ENCODE data around the gene IGFBP6. TPM values are rescaled to one million over a fixed set of nuclear protein-coding genes. Genes with fewer than 3 reads are reported as not detected.
A peak's percentile ranks its signal among the peaks of the same experiment; 100 is the strongest.
"Not testable (repeated sequence)": the region's sequence is repeated elsewhere in the genome, so short reads cannot be mapped to it uniquely, and the experiment has no call there.

IGFBP6 gene
- polyA plus RNA-seq, 4 donors = 3.4 to 135 (median 7.1) TPM

DNA sequence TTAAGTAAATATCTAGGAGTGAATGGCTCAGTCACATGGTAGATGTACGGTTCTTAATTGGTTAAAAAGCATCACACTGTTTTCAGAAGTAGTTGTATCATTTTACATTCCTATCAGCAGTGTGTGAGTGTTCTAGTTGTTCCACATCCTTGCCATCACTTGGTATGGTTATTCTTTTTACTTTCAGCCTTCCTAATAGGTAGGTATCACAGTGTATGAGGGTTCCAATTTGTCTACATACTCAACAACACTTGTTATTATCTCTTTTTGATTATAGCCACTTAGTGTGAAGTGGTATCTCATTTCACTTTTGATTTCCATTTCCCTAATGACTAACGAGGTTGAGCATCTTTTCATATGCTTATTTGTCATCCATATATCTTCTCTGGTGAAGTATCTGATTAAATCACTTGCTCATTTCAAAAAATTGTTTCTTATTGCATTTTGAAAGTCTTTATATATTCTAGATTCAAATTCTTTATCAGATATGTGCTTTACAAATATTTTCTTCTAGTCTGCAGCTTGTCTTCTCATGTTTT is 14.8 kb upstream of the IGFBP6 start:
- Histone ChIP-seq H3K27me3 (ENCODE audit: control insufficient read depth in 3 of 3, insufficient read depth in 3 of 3, low read length in 3 of 3) (no peaks in the 10 kb centered on the region), H3K4me1 (ENCODE audit: control insufficient read depth in 3 of 3, insufficient read depth in 2 of 3, low read depth in 1 of 3, low read length in 2 of 3) (peaks cover 0 to 5% (median 0%) of the 10 kb centered on the region in 3 donors), H3K27ac (ENCODE audit: low read depth in 1 of 3, low read length in 2 of 3) (no peak overlapping the region), H3K36me3 (ENCODE audit: control insufficient read depth in 3 of 3, insufficient read depth in 2 of 3, low read depth in 1 of 3, low read length in 3 of 3) (peaks cover 0 to 3% (median 0%) of the 10 kb centered on the region in 3 donors), H3K9me3 (ENCODE audit: control insufficient read depth in 2 of 2, insufficient read depth in 1 of 2, low read depth in 1 of 2, low read length in 1 of 2) (peaks cover 0 to 4% of the 10 kb centered on the region in 2 donors), H3K4me3 (ENCODE audit: low read depth in 1 of 3, low read length in 3 of 3) (no peak overlapping the region)
- FAIRE-seq (no peak), DNase-seq (no peak)
- WGBS, 3 donors = 28 to 54% (median 41%) methylated on average over 2 of the region's 2 CpGs

DNA sequence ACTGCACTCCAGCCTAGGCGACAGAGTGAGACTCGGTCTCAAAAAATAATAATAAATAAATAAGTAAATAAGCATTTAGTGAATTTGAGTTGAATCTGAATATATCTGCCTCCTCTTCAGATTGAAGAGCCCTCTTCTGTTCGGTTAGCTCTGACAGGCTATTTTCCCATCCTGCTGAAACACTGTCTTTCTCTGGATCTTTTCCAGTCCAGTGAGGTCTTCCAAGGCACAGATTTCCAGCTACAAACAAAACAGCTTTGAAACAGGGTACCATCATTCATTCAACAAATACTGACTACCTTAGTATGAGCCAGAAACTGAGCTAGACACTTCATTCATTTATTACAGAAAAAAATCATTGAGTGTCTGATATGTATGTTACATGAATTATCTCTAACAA is 11.1 kb upstream of the IGFBP6 start:
- no peak for FAIRE-seq
- Histone ChIP-seq H3K4me1 (ENCODE audit: control insufficient read depth in 3 of 3, insufficient read depth in 2 of 3, low read depth in 1 of 3, low read length in 2 of 3) (no peaks in the 10 kb centered on the region), H3K4me3 (ENCODE audit: low read depth in 1 of 3, low read length in 3 of 3) (no peak overlapping the region), H3K27ac (ENCODE audit: low read depth in 1 of 3, low read length in 2 of 3) (no peak overlapping the region), H3K9me3 (ENCODE audit: control insufficient read depth in 2 of 2, insufficient read depth in 1 of 2, low read depth in 1 of 2, low read length in 1 of 2) (peaks cover 0 to 4% of the 10 kb centered on the region in 2 donors), H3K27me3 (ENCODE audit: control insufficient read depth in 3 of 3, insufficient read depth in 3 of 3, low read length in 3 of 3) (no peaks in the 10 kb centered on the region), H3K36me3 (ENCODE audit: control insufficient read depth in 3 of 3, insufficient read depth in 2 of 3, low read depth in 1 of 3, low read length in 3 of 3) (no peaks in the 10 kb centered on the region)
- 77 to 92% (median 82%) methylated on average over 3 of the region's 3 CpGs for WGBS, 3 donors
- no peak for DNase-seq

DNA sequence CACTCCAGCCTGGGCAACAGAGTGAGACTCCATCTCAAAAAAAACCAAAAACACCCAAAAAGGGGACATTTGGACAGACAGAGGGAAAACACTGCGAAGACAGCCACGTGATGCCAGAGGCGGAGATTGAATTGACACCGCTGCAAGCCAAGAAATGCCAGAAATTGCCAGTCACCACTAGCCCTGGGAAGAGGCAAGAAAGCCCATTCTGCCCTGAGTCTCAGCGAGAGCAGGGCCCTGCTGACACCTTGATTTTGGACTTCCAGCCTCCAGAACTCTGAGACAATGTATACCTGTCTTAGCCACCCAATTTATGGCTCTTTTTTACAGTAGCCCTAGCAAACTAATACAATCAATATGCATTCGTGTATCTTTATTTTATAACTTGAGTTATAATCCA is 7.4 kb upstream of the IGFBP6 start:
- FAIRE-seq (no peak), DNase-seq (no peak)
- Histone ChIP-seq H3K4me1 (ENCODE audit: control insufficient read depth in 3 of 3, insufficient read depth in 2 of 3, low read depth in 1 of 3, low read length in 2 of 3) (peaks cover 0 to 5% (median 2%) of the 10 kb centered on the region in 3 donors), H3K27ac (ENCODE audit: low read depth in 1 of 3, low read length in 2 of 3) (no peak overlapping the region), H3K36me3 (ENCODE audit: control insufficient read depth in 3 of 3, insufficient read depth in 2 of 3, low read depth in 1 of 3, low read length in 3 of 3) (no peaks in the 10 kb centered on the region), H3K27me3 (ENCODE audit: control insufficient read depth in 3 of 3, insufficient read depth in 3 of 3, low read length in 3 of 3) (no peaks in the 10 kb centered on the region), H3K4me3 (ENCODE audit: low read depth in 1 of 3, low read length in 3 of 3) (no peak overlapping the region), H3K9me3 (ENCODE audit: control insufficient read depth in 2 of 2, insufficient read depth in 1 of 2, low read depth in 1 of 2, low read length in 1 of 2) (no peaks in the 10 kb centered on the region)
- 93 to 94% (median 94%) methylated on average over 6 of the region's 6 CpGs for WGBS, 3 donors

DNA sequence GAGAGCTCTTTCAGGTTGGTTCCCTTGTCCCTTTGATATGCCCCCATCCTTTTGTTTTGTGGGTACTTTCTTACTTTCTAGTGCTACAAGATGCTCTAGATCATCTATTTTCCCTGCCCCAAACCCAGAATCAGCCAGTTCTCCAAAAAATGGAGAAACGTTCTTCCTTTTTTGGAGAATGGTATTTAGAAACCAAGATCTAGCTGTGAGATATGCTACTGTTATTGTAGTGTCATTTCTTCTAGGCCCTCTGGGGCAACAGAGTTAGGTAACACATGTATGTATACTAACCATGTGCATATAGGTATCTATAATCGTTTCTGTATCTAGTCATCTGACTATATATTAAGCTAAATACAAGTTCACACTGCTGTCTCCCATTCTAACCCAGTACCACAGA is 6.9 kb upstream of the IGFBP6 start:
- Histone ChIP-seq H3K4me1 (ENCODE audit: control insufficient read depth in 3 of 3, insufficient read depth in 2 of 3, low read depth in 1 of 3, low read length in 2 of 3) (peaks cover 0 to 5% (median 2%) of the 10 kb centered on the region in 3 donors), H3K27ac (ENCODE audit: low read depth in 1 of 3, low read length in 2 of 3) (no peak overlapping the region), H3K4me3 (ENCODE audit: low read depth in 1 of 3, low read length in 3 of 3) (no peak overlapping the region), H3K27me3 (ENCODE audit: control insufficient read depth in 3 of 3, insufficient read depth in 3 of 3, low read length in 3 of 3) (no peaks in the 10 kb centered on the region), H3K9me3 (ENCODE audit: control insufficient read depth in 2 of 2, insufficient read depth in 1 of 2, low read depth in 1 of 2, low read length in 1 of 2) (no peaks in the 10 kb centered on the region), H3K36me3 (ENCODE audit: control insufficient read depth in 3 of 3, insufficient read depth in 2 of 3, low read depth in 1 of 3, low read length in 3 of 3) (no peaks in the 10 kb centered on the region)
- no peak for DNase-seq
- FAIRE-seq = no peak
- WGBS, 3 donors = 52 to 68% (median 53%) methylated on average over 2 of the region's 2 CpGs

DNA sequence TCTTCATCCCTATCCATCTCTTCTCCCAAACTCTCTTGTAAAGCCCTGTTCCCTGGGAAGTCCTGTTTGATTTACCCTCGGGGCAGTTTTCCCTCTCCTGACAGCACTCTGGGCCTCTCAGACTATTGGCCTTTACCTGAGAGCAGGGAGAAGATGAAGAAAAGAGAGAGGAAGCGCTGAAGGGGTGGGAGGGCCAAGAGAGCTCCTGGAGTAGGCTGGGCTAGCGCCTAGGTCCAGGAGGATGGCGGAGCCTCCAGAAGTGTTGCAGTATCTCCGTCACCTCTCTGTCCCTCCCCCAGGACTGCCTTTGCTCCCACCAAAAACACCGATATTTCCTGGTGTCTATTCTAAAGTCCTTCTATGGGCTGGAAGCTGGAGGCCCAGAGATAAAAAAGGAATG is 5.7 kb upstream of the IGFBP6 start:
- H3K9me3 ChIP-seq (ENCODE audit: control insufficient read depth in 2 of 2, insufficient read depth in 1 of 2, low read depth in 1 of 2, low read length in 1 of 2) = no peaks in the 10 kb centered on the region
- WGBS, 3 donors = 70 to 84% (median 77%) methylated on average over 6 of the region's 6 CpGs
- no peak overlapping the region for H3K4me3 ChIP-seq (ENCODE audit: low read depth in 1 of 3, low read length in 3 of 3)
- H3K4me1 ChIP-seq (ENCODE audit: control insufficient read depth in 3 of 3, insufficient read depth in 2 of 3, low read depth in 1 of 3, low read length in 2 of 3) = peaks cover 0 to 14% (median 2%) of the 10 kb centered on the region in 3 donors
- no peak overlapping the region for H3K27ac ChIP-seq (ENCODE audit: low read depth in 1 of 3, low read length in 2 of 3)
- DNase-seq = no peak
- H3K27me3 ChIP-seq (ENCODE audit: control insufficient read depth in 3 of 3, insufficient read depth in 3 of 3, low read length in 3 of 3) = peaks cover 0 to 4% (median 0%) of the 10 kb centered on the region in 3 donors
- no peaks in the 10 kb centered on the region for H3K36me3 ChIP-seq (ENCODE audit: control insufficient read depth in 3 of 3, insufficient read depth in 2 of 3, low read depth in 1 of 3, low read length in 3 of 3)
- FAIRE-seq = no peak

DNA sequence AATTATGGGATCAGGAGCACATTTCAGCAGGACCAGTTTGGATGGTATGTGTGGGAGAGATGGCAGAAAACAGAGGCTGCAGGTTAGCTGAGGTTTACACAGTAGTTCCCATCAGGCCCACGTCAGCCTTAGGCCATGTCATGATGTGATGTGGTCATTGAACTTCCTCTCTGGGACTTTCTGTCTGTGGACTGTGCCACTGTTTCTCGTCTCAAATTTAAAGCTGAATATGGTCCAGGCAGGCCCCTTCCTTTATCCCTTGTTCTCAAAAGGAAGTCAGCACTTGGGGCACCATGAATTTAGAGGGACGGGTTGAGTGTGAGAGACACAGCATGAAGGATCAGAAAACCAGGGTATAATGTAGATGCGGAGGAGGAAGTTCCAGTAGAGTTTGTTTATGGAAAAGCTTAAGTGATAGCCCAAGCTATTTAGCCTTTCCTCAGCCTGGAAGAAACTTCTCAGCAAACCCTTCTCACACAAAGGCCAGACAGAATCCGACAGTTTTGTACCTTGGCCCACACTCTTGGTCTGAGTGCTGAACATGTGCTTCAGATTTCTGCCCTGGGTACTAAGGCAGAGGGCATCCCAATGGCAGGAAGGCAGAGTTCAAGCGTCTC is 3.6 kb upstream of the IGFBP6 start:
- peak overlapping the region in 2 of 3 donors; percentile 55 to 69 for H3K27ac ChIP-seq (ENCODE audit: low read depth in 1 of 3, low read length in 2 of 3)

DNA sequence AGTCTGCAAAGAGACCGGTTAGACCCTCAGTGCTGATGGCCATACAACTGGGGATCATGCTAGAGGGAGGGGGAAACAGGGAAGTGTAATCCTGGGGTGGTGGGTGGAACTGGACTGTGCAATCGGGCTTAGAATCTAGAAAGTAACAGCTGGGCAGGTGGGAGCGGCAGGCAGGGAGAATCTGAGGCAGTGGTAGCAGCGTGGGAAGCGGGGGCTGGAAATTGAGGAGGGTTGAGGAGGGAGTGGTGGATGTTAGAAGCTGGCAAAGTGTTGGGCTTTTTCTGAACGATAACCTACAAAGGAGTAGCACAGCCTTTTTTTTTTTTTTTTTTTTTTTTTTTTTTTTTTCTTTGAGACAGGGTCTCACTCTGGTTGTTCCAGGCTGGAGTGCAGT is 3.1 kb upstream of the IGFBP6 start:
- Histone ChIP-seq H3K9me3 (ENCODE audit: control insufficient read depth in 2 of 2, insufficient read depth in 1 of 2, low read depth in 1 of 2, low read length in 1 of 2) (no peaks in the 10 kb centered on the region), H3K4me1 (ENCODE audit: control insufficient read depth in 3 of 3, insufficient read depth in 2 of 3, low read depth in 1 of 3, low read length in 2 of 3) (peaks cover 0 to 38% (median 10%) of the 10 kb centered on the region in 3 donors), H3K36me3 (ENCODE audit: control insufficient read depth in 3 of 3, insufficient read depth in 2 of 3, low read depth in 1 of 3, low read length in 3 of 3) (no peaks in the 10 kb centered on the region), H3K27ac (ENCODE audit: low read depth in 1 of 3, low read length in 2 of 3) (peak overlapping the region in 2 of 3 donors; percentile 55 to 69), H3K4me3 (ENCODE audit: low read depth in 1 of 3, low read length in 3 of 3) (no peak overlapping the region), H3K27me3 (ENCODE audit: control insufficient read depth in 3 of 3, insufficient read depth in 3 of 3, low read length in 3 of 3) (peaks cover 0 to 14% (median 0%) of the 10 kb centered on the region in 3 donors)
- FAIRE-seq = no peak
- 75 to 77% (median 77%) methylated on average over 6 of the region's 6 CpGs for WGBS, 3 donors
- no peak for DNase-seq

More for the DNA sequence above, 3.6 kb upstream of the IGFBP6 start:
- Histone ChIP-seq H3K4me3 (ENCODE audit: low read depth in 1 of 3, low read length in 3 of 3) (no peak overlapping the region), H3K27me3 (ENCODE audit: control insufficient read depth in 3 of 3, insufficient read depth in 3 of 3, low read length in 3 of 3) (peaks cover 0 to 14% (median 0%) of the 10 kb centered on the region in 3 donors), H3K4me1 (ENCODE audit: control insufficient read depth in 3 of 3, insufficient read depth in 2 of 3, low read depth in 1 of 3, low read length in 2 of 3) (peaks cover 0 to 33% (median 8%) of the 10 kb centered on the region in 3 donors), H3K36me3 (ENCODE audit: control insufficient read depth in 3 of 3, insufficient read depth in 2 of 3, low read depth in 1 of 3, low read length in 3 of 3) (no peaks in the 10 kb centered on the region), H3K9me3 (ENCODE audit: control insufficient read depth in 2 of 2, insufficient read depth in 1 of 2, low read depth in 1 of 2, low read length in 1 of 2) (no peaks in the 10 kb centered on the region)
- FAIRE-seq (no peak), DNase-seq (no peak)
- 52 to 71% (median 71%) methylated on average over 6 of the region's 6 CpGs for WGBS, 3 donors

DNA sequence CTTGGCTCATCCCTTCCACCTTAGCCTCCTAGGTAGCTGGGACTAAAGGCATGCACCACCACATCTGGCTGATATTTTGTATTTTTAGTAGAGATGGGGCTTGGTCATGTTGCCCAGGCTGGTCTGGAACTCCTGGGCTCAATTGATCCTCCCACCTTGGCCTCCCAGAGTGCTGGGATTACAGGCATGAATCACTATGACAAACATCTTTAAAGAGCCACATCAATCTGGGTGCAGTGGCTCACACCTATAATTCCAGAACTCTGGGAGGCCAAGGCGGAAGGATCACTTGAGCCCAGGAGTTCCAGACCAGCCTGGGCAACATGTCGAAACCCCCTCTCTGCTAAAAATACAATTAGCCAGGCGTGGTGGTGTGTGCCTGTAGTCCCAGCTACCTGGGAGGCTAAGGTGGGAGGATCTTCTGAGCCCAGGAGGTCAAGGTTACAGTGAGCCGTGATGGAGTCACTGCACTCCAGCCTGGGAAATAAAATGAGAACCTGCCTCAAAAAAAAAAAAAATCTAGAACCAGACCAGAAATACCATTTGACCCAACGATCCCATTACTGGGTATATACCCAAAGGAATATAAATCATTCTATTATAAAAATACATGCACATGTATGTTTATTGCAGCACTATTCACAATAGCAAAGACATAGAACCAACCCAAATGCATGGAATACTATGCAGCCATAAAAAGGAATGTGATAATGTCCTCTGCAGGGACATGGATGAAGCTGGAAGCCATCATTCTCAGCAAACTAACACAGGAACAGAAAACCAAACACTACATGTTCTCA is 2.5 kb upstream of the IGFBP6 start:
- not testable (repeated sequence) for H3K4me3 ChIP-seq (ENCODE audit: low read depth in 1 of 3, low read length in 3 of 3); DNase-seq; FAIRE-seq; H3K36me3 ChIP-seq (ENCODE audit: control insufficient read depth in 3 of 3, insufficient read depth in 2 of 3, low read depth in 1 of 3, low read length in 3 of 3); H3K9me3 ChIP-seq (ENCODE audit: control insufficient read depth in 2 of 2, insufficient read depth in 1 of 2, low read depth in 1 of 2, low read length in 1 of 2)
- peak overlapping the region in 2 of 3 donors; percentile 8 to 28 for H3K27ac ChIP-seq (ENCODE audit: low read depth in 1 of 3, low read length in 2 of 3)
- H3K4me1 ChIP-seq (ENCODE audit: control insufficient read depth in 3 of 3, insufficient read depth in 2 of 3, low read depth in 1 of 3, low read length in 2 of 3) = peaks cover 0 to 38% (median 10%) of the 10 kb centered on the region in 3 donors
- peaks cover 0 to 14% (median 0%) of the 10 kb centered on the region in 3 donors for H3K27me3 ChIP-seq (ENCODE audit: control insufficient read depth in 3 of 3, insufficient read depth in 3 of 3, low read length in 3 of 3)
- 79 to 91% (median 83%) methylated on average over 5 of the region's 5 CpGs for WGBS, 3 donors
